Panc1 (cell line): Measurements from ENCODE around the gene SHE.

Source experiments
- POLR2AphosphoS5 ChIP-seq: IDR thresholded peaks from 2 replicates; pipeline ENCODE4 v1.6.1; 2012; ENCODE audit warnings: mild to moderate bottlenecking, low read depth, low read length, moderate library complexity
- REST ChIP-seq, 2 experiments: IDR thresholded peaks; 2 replicates each; pipeline ENCODE4 v1.6.1; 2011 to 2012; ENCODE audit warnings: low read depth in 2 of 2, control low read depth in 1 of 2, low read length in 1 of 2, mild to moderate bottlenecking in 1 of 2, moderate library complexity in 1 of 2; ENCODE audit not compliant: insufficient read depth in 1 of 2
- TCF7L2 ChIP-seq: IDR thresholded peaks from 2 replicates; pipeline ENCODE4 v1.6.1; 2011; ENCODE audit warnings: mild to moderate bottlenecking, low read depth, low read length, inconsistent platforms
- TF ChIP-seq, protein P1 (sequence below): fragments of 450-650 bp; IDR thresholded peaks from 2 replicates; pipeline ENCODE4 v1.5.1; 2017; ENCODE audit warnings: mild to moderate bottlenecking

DNA sequence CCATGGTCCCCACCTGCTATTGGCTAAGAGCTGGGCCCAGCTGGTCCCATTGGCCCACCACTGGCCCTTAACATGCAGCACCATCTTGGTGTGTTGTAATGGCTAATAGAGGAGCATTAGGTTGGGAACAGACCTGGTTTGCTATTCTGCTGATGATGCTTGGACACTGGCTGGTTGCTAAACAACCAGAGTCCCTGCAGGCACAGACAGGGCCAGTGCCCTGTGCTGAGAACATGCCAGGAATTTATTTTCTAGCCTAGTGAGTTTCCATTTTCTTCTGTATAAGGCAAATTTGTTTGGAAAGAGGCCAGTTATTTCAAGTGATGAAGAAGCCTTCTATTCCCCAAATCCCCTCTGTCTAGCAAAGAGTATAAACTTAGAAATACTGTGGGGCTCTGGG is 43.1 kb downstream of the SHE start:
- TF ChIP-seq REST (IDR thresholded peaks at IDR 0.05; ENCODE audit: insufficient read depth in 1 of 2, low read depth in 2 of 2, low read length in 1 of 2) (no peak), TCF7L2 (no peak), POLR2AphosphoS5 (no peak)
- TF ChIP-seq, protein P1, sequence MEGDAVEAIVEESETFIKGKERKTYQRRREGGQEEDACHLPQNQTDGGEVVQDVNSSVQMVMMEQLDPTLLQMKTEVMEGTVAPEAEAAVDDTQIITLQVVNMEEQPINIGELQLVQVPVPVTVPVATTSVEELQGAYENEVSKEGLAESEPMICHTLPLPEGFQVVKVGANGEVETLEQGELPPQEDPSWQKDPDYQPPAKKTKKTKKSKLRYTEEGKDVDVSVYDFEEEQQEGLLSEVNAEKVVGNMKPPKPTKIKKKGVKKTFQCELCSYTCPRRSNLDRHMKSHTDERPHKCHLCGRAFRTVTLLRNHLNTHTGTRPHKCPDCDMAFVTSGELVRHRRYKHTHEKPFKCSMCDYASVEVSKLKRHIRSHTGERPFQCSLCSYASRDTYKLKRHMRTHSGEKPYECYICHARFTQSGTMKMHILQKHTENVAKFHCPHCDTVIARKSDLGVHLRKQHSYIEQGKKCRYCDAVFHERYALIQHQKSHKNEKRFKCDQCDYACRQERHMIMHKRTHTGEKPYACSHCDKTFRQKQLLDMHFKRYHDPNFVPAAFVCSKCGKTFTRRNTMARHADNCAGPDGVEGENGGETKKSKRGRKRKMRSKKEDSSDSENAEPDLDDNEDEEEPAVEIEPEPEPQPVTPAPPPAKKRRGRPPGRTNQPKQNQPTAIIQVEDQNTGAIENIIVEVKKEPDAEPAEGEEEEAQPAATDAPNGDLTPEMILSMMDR = no peak
